PC-3 (cell line): ENCODE measurements around the gene CHST11. TPM values are rescaled to one million over a fixed set of nuclear protein-coding genes. Genes with fewer than 3 reads are reported as not detected.

Source experiments
- ATAC-seq: fragments of 200-7000 bp; cut with Tn5 transposase; 2 replicates; pipeline ENCODE4 v1.9.1; 2020; ENCODE audit warnings: mild to moderate bottlenecking, moderate library complexity
- BruUV-seq: library from RNA; stranded (reverse); fragments of 400-500 nt; replicated peaks from 2 replicates; lab custom pipeline; 2021; lab: Mats Ljungman, UMichigan
- CTCF ChIA-PET: fragments of 300-600 bp; sonication (Branson Sonifier 250); formaldehyde crosslinking; loops from one replicate; lab custom pipeline; 2022; ENCODE audit warnings: antibody characterized with exemption; lab: Charles Lee
- POLR2A ChIA-PET: fragments of 300-600 bp; sonication (Branson Sonifier 250); formaldehyde crosslinking; loops from one replicate; lab custom pipeline; 2022; ENCODE audit warnings: antibody characterized with exemption; ENCODE audit not compliant: unreplicated experiment; lab: Charles Lee
- DNase-seq: peaks from one replicate; pipeline ENCODE4 v3.0.0-alpha.2; 2015
- H2AFZ ChIP-seq: fragments of 300-600 bp; sonication (generic); 2 replicates; pipeline ENCODE4 v1.6.0; 2016; ENCODE audit warnings: antibody characterized with exemption, low read length
- H3F3A ChIP-seq: fragments of 300-600 bp; sonication (generic); one replicate; pipeline ENCODE4 v1.6.0; 2017; ENCODE audit warnings: antibody characterized with exemption, low read length, control low read depth, mild to moderate bottlenecking; ENCODE audit not compliant: unreplicated experiment
- H3K27ac ChIP-seq: fragments of 300-600 bp; sonication (generic); 2 replicates; pipeline ENCODE4 v1.5.1; 2016; ENCODE audit warnings: mild to moderate bottlenecking, low read length
- H3K27me3 ChIP-seq: fragments of 300-600 bp; sonication (generic); 2 replicates; pipeline ENCODE4 v1.6.1; 2016; ENCODE audit warnings: low read length, mixed read lengths
- H3K36me3 ChIP-seq: fragments of 300-600 bp; sonication (generic); 2 replicates; pipeline ENCODE4 v1.6.1; 2016; ENCODE audit warnings: low read depth, mixed run types, low read length, mixed read lengths
- H3K4me1 ChIP-seq: fragments of 300-600 bp; sonication (generic); 2 replicates; pipeline ENCODE4 v1.5.1; 2016; ENCODE audit warnings: low read length; ENCODE audit not compliant: insufficient read depth
- H3K4me2 ChIP-seq: fragments of 300-600 bp; sonication (generic); 2 replicates; pipeline ENCODE4 v1.6.0; 2016; ENCODE audit warnings: low read length
- H3K4me3 ChIP-seq: fragments of 300-600 bp; sonication (generic); 2 replicates; pipeline ENCODE4 v1.5.1; 2016; ENCODE audit warnings: mild to moderate bottlenecking, low read length, mixed read lengths
- H3K79me2 ChIP-seq: fragments of 300-600 bp; sonication (generic); 2 replicates; pipeline ENCODE4 v1.6.1; 2017; ENCODE audit warnings: low read length, mixed read lengths
- H3K9ac ChIP-seq: fragments of 300-600 bp; sonication (generic); 2 replicates; pipeline ENCODE4 v1.6.0; 2016; ENCODE audit warnings: mild to moderate bottlenecking, low read length
- H3K9me2 ChIP-seq: fragments of 300-600 bp; sonication (generic); replicated peaks from 2 replicates; pipeline ENCODE4 v1.6.1; 2016; ENCODE audit warnings: mixed run types, low read length, mixed read lengths
- H3K9me3 ChIP-seq: fragments of 300-600 bp; sonication (generic); 2 replicates; pipeline ENCODE4 v1.6.1; 2016; ENCODE audit warnings: low read length, mixed read lengths
- H4K20me1 ChIP-seq: fragments of 300-600 bp; sonication (generic); 2 replicates; pipeline ENCODE4 v1.6.1; 2016; ENCODE audit warnings: low read length, mixed read lengths
- EZH2 ChIP-seq: fragments of 300-600 bp; sonication (generic); IDR thresholded peaks from one replicate; pipeline ENCODE4 v1.6.1; 2017; ENCODE audit warnings: antibody characterized with exemption, mild to moderate bottlenecking, low read length; ENCODE audit not compliant: unreplicated experiment
- EZH2phosphoT487 ChIP-seq: fragments of 300-600 bp; sonication (generic); IDR thresholded peaks from 2 replicates; pipeline ENCODE4 v1.6.1; 2018; ENCODE audit warnings: mild to moderate bottlenecking, antibody characterized with exemption, low read length, borderline replicate concordance
- intact Hi-C: fragments of 100-400 bp; cut with micrococcal nuclease; formaldehyde crosslinking; loops from 2 replicates; pipeline ENCODE4 v1.9.0; 2023
- total RNA-seq: library from RNA; depleted of rRNA; stranded (reverse); fragments of >200 nt; gene quantifications from 2 replicates; pipeline ENCODE4 v1.2.3, GENCODE V29; 2014
- TF ChIP-seq, protein P1 (sequence below): fragments of 300-600 bp; sonication (generic); conservative IDR thresholded peaks from 2 replicates; pipeline ENCODE4 v1.5.1; 2017; ENCODE audit warnings: antibody characterized with exemption, low read depth, mild to moderate bottlenecking, low read length

The CHST11 gene
- total RNA-seq, 1 experiment from 2014 or later = 53.5 TPM

DNA sequence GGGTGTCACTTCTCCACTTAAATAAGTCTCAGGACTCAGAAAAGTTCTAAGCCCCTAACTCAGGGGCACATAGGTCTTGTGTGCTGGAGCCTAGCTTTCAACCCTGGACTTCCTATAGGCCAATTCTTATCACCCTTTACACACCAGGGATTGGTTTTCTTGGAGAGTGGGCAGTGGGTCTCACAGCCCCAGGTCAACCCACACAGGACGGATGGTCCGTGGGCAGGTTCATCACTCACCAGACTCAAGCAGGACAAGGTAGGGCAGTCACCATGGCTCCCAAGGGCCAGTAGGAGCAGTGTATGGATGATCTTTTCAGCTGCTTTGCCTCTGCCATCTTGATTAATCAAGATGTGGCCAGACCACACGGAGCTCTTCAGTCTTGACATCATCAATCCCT lies 268.9 kb downstream of the CHST11 start:
- no peak overlapping the region for H3K9ac ChIP-seq
- intact Hi-C loops = no loop called here
- no peaks in the 10 kb centered on the region for H3K27me3 ChIP-seq
- H2AFZ ChIP-seq = no peak overlapping the region
- no peaks in the 10 kb centered on the region for H3K79me2 ChIP-seq
- BruUV-seq = no TSS peak
- TF ChIP-seq EZH2phosphoT487 = no peak
- TF ChIP-seq EZH2 = no peak
- TF ChIP-seq, protein P1, sequence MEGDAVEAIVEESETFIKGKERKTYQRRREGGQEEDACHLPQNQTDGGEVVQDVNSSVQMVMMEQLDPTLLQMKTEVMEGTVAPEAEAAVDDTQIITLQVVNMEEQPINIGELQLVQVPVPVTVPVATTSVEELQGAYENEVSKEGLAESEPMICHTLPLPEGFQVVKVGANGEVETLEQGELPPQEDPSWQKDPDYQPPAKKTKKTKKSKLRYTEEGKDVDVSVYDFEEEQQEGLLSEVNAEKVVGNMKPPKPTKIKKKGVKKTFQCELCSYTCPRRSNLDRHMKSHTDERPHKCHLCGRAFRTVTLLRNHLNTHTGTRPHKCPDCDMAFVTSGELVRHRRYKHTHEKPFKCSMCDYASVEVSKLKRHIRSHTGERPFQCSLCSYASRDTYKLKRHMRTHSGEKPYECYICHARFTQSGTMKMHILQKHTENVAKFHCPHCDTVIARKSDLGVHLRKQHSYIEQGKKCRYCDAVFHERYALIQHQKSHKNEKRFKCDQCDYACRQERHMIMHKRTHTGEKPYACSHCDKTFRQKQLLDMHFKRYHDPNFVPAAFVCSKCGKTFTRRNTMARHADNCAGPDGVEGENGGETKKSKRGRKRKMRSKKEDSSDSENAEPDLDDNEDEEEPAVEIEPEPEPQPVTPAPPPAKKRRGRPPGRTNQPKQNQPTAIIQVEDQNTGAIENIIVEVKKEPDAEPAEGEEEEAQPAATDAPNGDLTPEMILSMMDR = no peak
- H3K27ac ChIP-seq = no peak overlapping the region
- H3F3A ChIP-seq = no peaks in the 10 kb centered on the region
- H4K20me1 ChIP-seq = no peaks in the 10 kb centered on the region
- H3K36me3 ChIP-seq = no peaks in the 10 kb centered on the region
- no peak overlapping the region for H3K4me3 ChIP-seq
- no peaks in the 10 kb centered on the region for H3K9me3 ChIP-seq
- CTCF ChIA-PET = no interaction called here
- ATAC-seq (no peak), DNase-seq (no peak)
- POLR2A ChIA-PET = no interaction called here
- H3K9me2 ChIP-seq = no peaks in the 10 kb centered on the region
- no peaks in the 10 kb centered on the region for H3K4me1 ChIP-seq
- H3K4me2 ChIP-seq = no peak overlapping the region

DNA sequence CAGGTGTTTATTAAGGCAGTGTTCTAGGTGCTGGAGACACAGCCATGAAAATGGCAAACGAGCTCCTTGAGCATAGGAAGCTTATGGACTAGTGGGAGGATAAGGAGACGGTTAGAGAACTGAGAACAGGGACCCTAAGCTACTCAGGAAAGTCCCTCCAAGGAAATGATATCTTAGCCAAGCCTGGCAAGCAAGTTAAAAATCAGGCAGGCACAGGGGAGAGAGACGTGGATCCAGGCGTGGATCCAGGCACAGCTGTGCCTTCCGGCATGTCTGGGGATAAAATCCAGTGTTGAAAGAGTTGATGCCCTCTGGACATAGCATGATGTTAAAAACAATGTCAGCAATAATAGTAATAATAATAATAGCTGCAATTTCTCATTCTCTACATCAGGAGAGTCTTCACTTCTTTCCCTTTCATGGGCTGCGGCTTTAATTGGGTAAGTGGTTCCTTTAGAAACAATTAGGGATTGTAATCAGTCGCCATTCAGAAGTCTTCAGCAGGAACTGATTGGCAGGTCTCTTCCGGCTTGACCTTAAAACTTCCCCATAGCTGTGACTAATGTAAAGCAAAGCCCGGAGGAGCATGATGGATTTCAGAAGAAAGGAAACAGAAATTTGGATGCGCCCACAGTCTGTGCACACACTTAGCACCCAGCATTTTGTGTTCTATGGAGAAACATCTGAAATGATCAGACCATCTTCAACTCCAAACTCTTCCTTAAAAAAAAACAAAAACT lies 271.1 kb downstream of the CHST11 start:
- H2AFZ ChIP-seq = no peak overlapping the region
- ATAC-seq (no peak), DNase-seq (no peak)
- H3K4me3 ChIP-seq = no peak overlapping the region
- H3K36me3 ChIP-seq = no peaks in the 10 kb centered on the region
- no peaks in the 10 kb centered on the region for H3K79me2 ChIP-seq
- no TSS peak for BruUV-seq
- H3F3A ChIP-seq = no peaks in the 10 kb centered on the region
- no peaks in the 10 kb centered on the region for H3K4me1 ChIP-seq
- no peak overlapping the region for H3K27ac ChIP-seq
- POLR2A ChIA-PET = no interaction called here
- no peaks in the 10 kb centered on the region for H3K9me2 ChIP-seq
- H3K9ac ChIP-seq = no peak overlapping the region
- CTCF ChIA-PET = no interaction called here
- no peak for TF ChIP-seq EZH2
- H3K27me3 ChIP-seq = no peaks in the 10 kb centered on the region
- intact Hi-C loops = no loop called here
- H3K9me3 ChIP-seq = no peaks in the 10 kb centered on the region
- no peak overlapping the region for H3K4me2 ChIP-seq
- no peaks in the 10 kb centered on the region for H4K20me1 ChIP-seq

DNA sequence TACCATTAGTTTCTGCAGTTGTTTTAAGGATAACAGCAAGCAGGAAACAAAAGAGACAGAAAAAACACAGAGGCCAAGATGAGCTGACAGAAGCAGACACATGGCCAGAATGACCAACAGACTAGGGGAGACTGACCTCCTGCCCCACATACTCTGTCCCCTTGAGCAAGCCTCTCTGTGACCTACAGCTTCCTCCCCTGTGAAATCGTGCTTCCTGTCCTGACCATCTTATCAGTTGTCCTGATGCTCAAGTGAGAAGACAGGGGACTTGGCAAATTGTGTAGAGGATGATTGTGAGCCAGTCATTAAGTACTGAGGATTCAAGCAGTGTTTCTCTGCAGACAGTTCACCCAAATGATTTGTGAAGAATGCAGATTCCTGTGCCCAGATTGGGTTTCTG lies 272.3 kb downstream of the CHST11 start:
- Histone ChIP-seq H3K9me3 (no peaks in the 10 kb centered on the region), H3K36me3 (no peaks in the 10 kb centered on the region), H3K4me3 (no peak overlapping the region), H3K4me2 (no peak overlapping the region), H3K27me3 (no peaks in the 10 kb centered on the region), H3F3A (no peaks in the 10 kb centered on the region), H3K79me2 (no peaks in the 10 kb centered on the region), H3K27ac (no peak overlapping the region), H3K9ac (no peak overlapping the region), H3K4me1 (no peaks in the 10 kb centered on the region), H4K20me1 (no peaks in the 10 kb centered on the region), H3K9me2 (no peaks in the 10 kb centered on the region), H2AFZ (no peak overlapping the region)
- BruUV-seq = no TSS peak
- no peak for TF ChIP-seq EZH2phosphoT487
- TF ChIP-seq, protein P1 = no peak
- no peak for TF ChIP-seq EZH2
- POLR2A ChIA-PET = no interaction called here
- ATAC-seq (no peak), DNase-seq (no peak)
- intact Hi-C loops = no loop called here
- CTCF ChIA-PET = no interaction called here
